OCI-LY1 (cell line): ENCODE results near the gene TRRAP.

Experiments
- H2AFZ ChIP-seq: fragments of 200-600 bp; sonication (generic), shearing (Covaris generic); 2 replicates; pipeline ENCODE4 v1.6.0; 2014; ENCODE audit warnings: antibody characterized with exemption, mild to moderate bottlenecking, low read length
- H3F3A ChIP-seq: fragments of 200-600 bp; sonication (generic), shearing (Covaris generic); 2 replicates; pipeline ENCODE4 v1.6.0; 2014; ENCODE audit warnings: mild to moderate bottlenecking, antibody characterized with exemption, low read length, moderate library complexity; ENCODE audit not compliant: insufficient read depth
- H3K27ac ChIP-seq: fragments of 200-600 bp; sonication (generic); 2 replicates; pipeline ENCODE4 v1.5.1; 2014; ENCODE audit warnings: low read length, mixed run types, mild to moderate bottlenecking, low read depth; ENCODE audit not compliant: poor library complexity, severe bottlenecking
- H3K27me3 ChIP-seq: fragments of 200-600 bp; sonication (generic); 2 replicates; pipeline ENCODE4 v1.6.0; 2014; ENCODE audit warnings: antibody characterized with exemption, mild to moderate bottlenecking, low read length, moderate library complexity; ENCODE audit not compliant: insufficient read depth
- H3K36me3 ChIP-seq: fragments of 200-600 bp; sonication (generic); 2 replicates; pipeline ENCODE4 v1.6.1; 2014; ENCODE audit warnings: mild to moderate bottlenecking, antibody characterized with exemption, low read length, moderate library complexity, mixed read lengths; ENCODE audit not compliant: insufficient read depth
- H3K4me1 ChIP-seq: fragments of 200-600 bp; sonication (generic); 2 replicates; pipeline ENCODE4 v1.5.1; 2014; ENCODE audit warnings: mild to moderate bottlenecking, low read length, moderate library complexity; ENCODE audit not compliant: insufficient read depth, severe bottlenecking
- H3K4me2 ChIP-seq: fragments of 200-600 bp; sonication (generic), shearing (Covaris generic); 2 replicates; pipeline ENCODE4 v1.6.1; 2014; ENCODE audit warnings: low read length
- H3K4me3 ChIP-seq: fragments of 200-600 bp; sonication (generic); 2 replicates; pipeline ENCODE4 v1.5.1; 2014; ENCODE audit warnings: low read length, low read depth, mild to moderate bottlenecking, mixed read lengths; ENCODE audit not compliant: poor library complexity, severe bottlenecking
- H3K79me2 ChIP-seq: fragments of 200-600 bp; shearing (Covaris generic); 2 replicates; pipeline ENCODE4 v1.6.1; 2016; ENCODE audit warnings: mixed run types, low read length, mixed read lengths; ENCODE audit not compliant: insufficient read depth
- H3K9ac ChIP-seq: fragments of 200-600 bp; sonication (generic), shearing (Covaris generic); 2 replicates; pipeline ENCODE4 v1.6.1; 2014; ENCODE audit warnings: mild to moderate bottlenecking, low read length, mixed read lengths
- H3K9me2 ChIP-seq: fragments of 200-600 bp; sonication (generic), shearing (Covaris generic); 2 replicates; pipeline ENCODE4 v1.6.1; 2014; ENCODE audit warnings: low read depth, mild to moderate bottlenecking, low read length, mixed read lengths
- H3K9me3 ChIP-seq: fragments of 200-600 bp; shearing (Covaris generic); 2 replicates; pipeline ENCODE4 v1.6.1; 2014; ENCODE audit warnings: low read length, mixed read lengths
- H4K20me1 ChIP-seq: fragments of 200-600 bp; sonication (generic), shearing (Covaris generic); 2 replicates; pipeline ENCODE4 v1.6.0; 2016; ENCODE audit warnings: mild to moderate bottlenecking, low read length; ENCODE audit not compliant: insufficient read depth
- EZH2 ChIP-seq: fragments of 200-600 bp; sonication (generic), shearing (Covaris generic); IDR thresholded peaks from 2 replicates; pipeline ENCODE4 v1.8.0; 2017; ENCODE audit warnings: borderline replicate concordance, mixed run types, mild to moderate bottlenecking, antibody characterized with exemption, low read length, moderate library complexity, mixed read lengths
- TF ChIP-seq, protein P1 (sequence below): fragments of 200-600 bp; sonication (generic), shearing (Covaris generic); IDR thresholded peaks from 2 replicates; pipeline ENCODE4 v1.5.1; 2017; ENCODE audit warnings: mild to moderate bottlenecking, antibody characterized with exemption, low read length, moderate library complexity, mixed read lengths

The TRRAP gene

DNA sequence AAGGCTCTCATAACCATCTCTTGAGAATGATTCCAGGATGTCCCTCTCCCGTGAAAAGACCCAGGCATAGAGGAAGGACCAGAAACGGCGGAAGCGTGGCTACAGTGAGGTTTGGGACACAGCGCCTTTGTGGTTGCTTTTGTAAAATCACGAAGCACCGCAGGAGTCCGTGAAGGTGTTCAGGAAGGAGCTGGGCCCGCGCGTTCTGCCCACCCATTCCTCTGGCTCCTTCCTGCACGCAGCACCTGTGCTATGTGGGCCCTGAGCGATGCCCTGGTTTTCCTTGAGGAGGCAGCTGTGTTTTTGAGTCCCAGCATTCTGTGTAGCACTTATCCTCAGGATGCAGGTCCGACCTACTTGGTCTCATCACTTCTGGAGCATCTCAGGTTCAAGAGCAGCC is 112.8 kb downstream of the TRRAP start:
- Histone ChIP-seq H3K79me2 (no peaks in the 10 kb centered on the region), H3K27ac (no peak overlapping the region), H3F3A (no peaks in the 10 kb centered on the region), H3K4me2 (no peak overlapping the region), H2AFZ (no peak overlapping the region), H3K27me3 (no peaks in the 10 kb centered on the region), H3K4me1 (no peaks in the 10 kb centered on the region), H3K4me3 (no peak overlapping the region), H3K9me2 (no peaks in the 10 kb centered on the region), H3K9me3 (peaks cover 3% of the 10 kb centered on the region; the same call in 1 of the 2 replicates), H4K20me1 (no peaks in the 10 kb centered on the region), H3K36me3 (peaks cover 97% of the 10 kb centered on the region), H3K9ac (no peak overlapping the region)
- TF ChIP-seq EZH2 = no peak
- TF ChIP-seq, protein P1, sequence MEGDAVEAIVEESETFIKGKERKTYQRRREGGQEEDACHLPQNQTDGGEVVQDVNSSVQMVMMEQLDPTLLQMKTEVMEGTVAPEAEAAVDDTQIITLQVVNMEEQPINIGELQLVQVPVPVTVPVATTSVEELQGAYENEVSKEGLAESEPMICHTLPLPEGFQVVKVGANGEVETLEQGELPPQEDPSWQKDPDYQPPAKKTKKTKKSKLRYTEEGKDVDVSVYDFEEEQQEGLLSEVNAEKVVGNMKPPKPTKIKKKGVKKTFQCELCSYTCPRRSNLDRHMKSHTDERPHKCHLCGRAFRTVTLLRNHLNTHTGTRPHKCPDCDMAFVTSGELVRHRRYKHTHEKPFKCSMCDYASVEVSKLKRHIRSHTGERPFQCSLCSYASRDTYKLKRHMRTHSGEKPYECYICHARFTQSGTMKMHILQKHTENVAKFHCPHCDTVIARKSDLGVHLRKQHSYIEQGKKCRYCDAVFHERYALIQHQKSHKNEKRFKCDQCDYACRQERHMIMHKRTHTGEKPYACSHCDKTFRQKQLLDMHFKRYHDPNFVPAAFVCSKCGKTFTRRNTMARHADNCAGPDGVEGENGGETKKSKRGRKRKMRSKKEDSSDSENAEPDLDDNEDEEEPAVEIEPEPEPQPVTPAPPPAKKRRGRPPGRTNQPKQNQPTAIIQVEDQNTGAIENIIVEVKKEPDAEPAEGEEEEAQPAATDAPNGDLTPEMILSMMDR = no peak

DNA sequence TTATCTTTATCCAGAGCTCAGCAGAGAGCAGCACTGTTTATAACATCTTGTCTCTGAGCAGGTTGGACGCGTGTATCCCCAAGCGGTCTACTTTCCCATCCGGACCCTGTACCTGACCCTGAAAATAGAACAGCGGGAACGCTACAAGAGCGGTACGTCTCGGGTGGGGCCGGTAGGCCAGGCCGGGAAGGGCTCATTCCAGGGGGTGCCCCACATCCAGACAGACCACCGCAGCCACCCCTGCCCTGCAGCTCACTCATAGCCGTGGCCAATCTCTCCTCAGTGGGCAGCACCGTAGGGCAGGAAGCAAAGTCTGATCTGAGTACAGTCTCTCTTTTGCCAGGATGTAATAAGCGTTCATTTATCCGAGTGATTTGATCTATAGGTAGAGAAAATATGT is 113.7 kb downstream of the TRRAP start:
- Histone ChIP-seq H3K4me1 (no peaks in the 10 kb centered on the region), H3K9ac (no peak overlapping the region), H3K27ac (no peak overlapping the region), H3K9me3 (no peaks in the 10 kb centered on the region), H3K79me2 (no peaks in the 10 kb centered on the region), H3F3A (no peaks in the 10 kb centered on the region), H3K4me3 (no peak overlapping the region), H3K36me3 (peaks cover 94% of the 10 kb centered on the region), H3K4me2 (no peak overlapping the region), H2AFZ (no peak overlapping the region), H4K20me1 (no peaks in the 10 kb centered on the region), H3K9me2 (no peaks in the 10 kb centered on the region), H3K27me3 (no peaks in the 10 kb centered on the region)
- TF ChIP-seq, protein P1 = no peak
- no peak for TF ChIP-seq EZH2

DNA sequence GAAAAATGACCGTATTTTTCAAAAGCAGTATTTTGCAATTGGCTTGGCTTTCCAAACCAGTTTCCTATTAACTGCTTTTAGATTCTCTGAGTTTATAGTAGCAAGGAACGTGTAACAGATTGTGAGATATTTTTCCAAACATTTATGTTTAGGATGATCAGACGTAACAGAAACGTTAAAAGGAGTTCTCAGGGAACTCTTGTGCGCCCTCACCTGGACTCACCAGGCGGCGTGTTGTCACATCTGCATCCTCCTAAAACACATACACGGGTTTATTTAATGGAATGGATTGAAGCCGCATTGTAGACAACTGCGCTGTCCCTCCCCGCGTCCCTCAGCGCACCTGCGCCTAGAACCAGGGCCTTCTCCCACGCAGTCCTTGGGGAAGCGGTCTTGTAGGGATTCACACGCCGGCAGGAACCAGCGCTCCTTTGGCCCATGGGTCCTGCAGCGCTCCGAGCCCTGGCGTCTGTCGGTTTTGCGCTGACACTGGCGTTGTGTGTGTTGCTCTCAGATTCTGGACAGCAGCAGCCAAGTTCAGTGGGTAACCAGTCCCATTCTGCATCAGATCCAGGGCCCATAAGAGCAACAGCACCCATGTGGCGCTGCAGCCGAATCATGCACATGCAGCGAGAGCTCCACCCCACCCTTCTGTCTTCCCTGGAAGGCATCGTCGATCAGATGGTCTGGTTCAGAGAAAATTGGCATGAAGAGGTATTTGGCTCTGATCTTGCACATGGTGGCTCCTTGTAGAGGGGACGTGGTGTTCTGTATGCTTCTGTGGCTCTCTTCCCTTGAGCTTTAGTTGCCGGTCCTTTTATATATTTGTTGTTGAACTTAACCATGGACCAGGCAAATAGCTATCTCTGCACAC is 114.9 kb downstream of the TRRAP start:
- no peak for TF ChIP-seq EZH2
- TF ChIP-seq, protein P1 = peak; percentile 47
- Histone ChIP-seq H3K36me3 (peaks cover 90% of the 10 kb centered on the region), H3K4me2 (no peak overlapping the region), H3K79me2 (no peaks in the 10 kb centered on the region), H3F3A (no peaks in the 10 kb centered on the region), H3K9ac (no peak overlapping the region), H3K9me3 (no peaks in the 10 kb centered on the region), H3K27me3 (no peaks in the 10 kb centered on the region), H3K4me3 (no peak overlapping the region), H3K9me2 (no peaks in the 10 kb centered on the region), H4K20me1 (no peaks in the 10 kb centered on the region), H3K4me1 (no peaks in the 10 kb centered on the region), H2AFZ (no peak overlapping the region), H3K27ac (no peak overlapping the region)
